H1 (cell line): Measurements from ENCODE around the gene SGSH. TPM values are rescaled to one million over a fixed set of nuclear protein-coding genes. Genes with fewer than 3 reads are reported as not detected.

Experiments
- CTCF ChIA-PET: fragments of 300-600 bp; sonication (Branson Sonifier 250); formaldehyde crosslinking; loops from one replicate; lab custom pipeline; 2021; ENCODE audit not compliant: partially characterized antibody; lab: Charles Lee
- POLR2A ChIA-PET: fragments of 300-600 bp; sonication (Branson Sonifier 250); formaldehyde crosslinking; loops from one replicate; lab custom pipeline; 2021; ENCODE audit warnings: inconsistent platforms; ENCODE audit not compliant: partially characterized antibody; lab: Charles Lee
- DNase-seq, 2 experiments: peaks; one replicate each; pipeline versions ENCODE4 v3.0.0 to v3.0.0-alpha.2; 2010 to 2022; ENCODE audit warnings: low spot score in 2 of 2, low read depth in 1 of 2, mixed read lengths in 1 of 2
- FAIRE-seq: peaks from 2 replicates; lab custom pipeline; 2011; peaks lifted over from hg19 to GRCh38; lab: Jason Lieb, UNC
- H2AFZ ChIP-seq: 2 replicates; pipeline ENCODE4 v1.8.1; 2012; ENCODE audit warnings: low read length, inconsistent platforms
- H2AK5ac ChIP-seq: 2 replicates; pipeline ENCODE4 v1.6.1; 2013; ENCODE audit warnings: low read depth, low read length
- H2BK120ac ChIP-seq: replicated peaks from 2 replicates; pipeline ENCODE3; 2013; ENCODE audit warnings: low read depth, low read length, inconsistent platforms
- H2BK12ac ChIP-seq: 2 replicates; pipeline ENCODE4 v1.6.1; 2013; ENCODE audit warnings: low read depth, low read length
- H2BK15ac ChIP-seq: 2 replicates; pipeline ENCODE4 v1.6.1; 2013; ENCODE audit warnings: low read length
- H2BK20ac ChIP-seq: 2 replicates; pipeline ENCODE4 v1.6.1; 2013; ENCODE audit warnings: low read length
- H2BK5ac ChIP-seq: 2 replicates; pipeline ENCODE4 v1.6.1; 2013; ENCODE audit warnings: low read depth, low read length
- H3K14ac ChIP-seq: 2 replicates; pipeline ENCODE4 v1.6.1; 2013; ENCODE audit warnings: inconsistent platforms; ENCODE audit not compliant: insufficient read length
- H3K18ac ChIP-seq: 2 replicates; pipeline ENCODE4 v1.6.1; 2013; ENCODE audit warnings: low read length; ENCODE audit errors: extremely low read depth
- H3K23ac ChIP-seq: 2 replicates; pipeline ENCODE4 v1.6.1; 2013; ENCODE audit warnings: inconsistent platforms; ENCODE audit not compliant: insufficient read length
- H3K23me2 ChIP-seq: 2 replicates; pipeline ENCODE4 v1.6.1; 2013; ENCODE audit warnings: low read depth, low read length
- H3K27ac ChIP-seq: 2 replicates; pipeline ENCODE4 v1.6.1; 2011; ENCODE audit warnings: low read depth, low read length, inconsistent platforms
- H3K27me3 ChIP-seq, 4 experiments: replicated peaks in 1 of 4; 1 replicate in 1 of 4; 2 replicates in 3 of 4; pipeline versions ENCODE4 v1.6.1 to v1.8.1; 2011 to 2013; ENCODE audit warnings: low read length in 3 of 4, mild to moderate bottlenecking in 3 of 4, inconsistent platforms in 2 of 4, mixed read lengths in 2 of 4, moderate library complexity in 1 of 4; ENCODE audit not compliant: control insufficient read depth in 3 of 4, insufficient read depth in 3 of 4; ENCODE audit errors: extremely low read depth in 1 of 4
- H3K36me3 ChIP-seq, 4 experiments: 2 replicates each; pipeline versions ENCODE4 v1.6.1 to v1.8.1; 2011 to 2013; ENCODE audit warnings: mild to moderate bottlenecking in 4 of 4, low read length in 3 of 4, moderate library complexity in 2 of 4, control low read depth in 1 of 4, inconsistent platforms in 1 of 4; ENCODE audit not compliant: insufficient read depth in 4 of 4, control insufficient read depth in 2 of 4
- H3K4ac ChIP-seq: replicated peaks from 2 replicates; pipeline ENCODE3; 2013; ENCODE audit warnings: low read length, low read depth, mixed read lengths, inconsistent platforms; ENCODE audit not compliant: insufficient read length
- H3K4me1 ChIP-seq, 4 experiments: replicated peaks in 1 of 4; 1 replicate in 1 of 4; 2 replicates in 3 of 4; pipeline versions ENCODE4 v1.6.1 to v1.8.1; 2011 to 2013; ENCODE audit warnings: low read length in 3 of 4, inconsistent platforms in 2 of 4, mixed read lengths in 1 of 4; ENCODE audit not compliant: insufficient read depth in 4 of 4, control insufficient read depth in 3 of 4
- H3K4me2 ChIP-seq, 2 experiments: 2 replicates each; pipeline versions ENCODE4 v1.6.1 to v1.8.1; 2011 to 2013; ENCODE audit warnings: low read depth in 2 of 2, low read length in 2 of 2, control low read depth in 1 of 2, inconsistent platforms in 1 of 2, mild to moderate bottlenecking in 1 of 2; ENCODE audit not compliant: insufficient read depth in 1 of 2
- H3K4me3 ChIP-seq, 4 experiments: fragments of 200-600, 300-600 bp in 1 of 4; sonication (generic), shearing (Covaris generic), sonication (Bioruptor Twin) in 1 of 4; 2 replicates each; pipeline versions ENCODE4 v1.5.1 to v1.8.1; 2011 to 2016; ENCODE audit warnings: low read length in 4 of 4, low read depth in 3 of 4, control low read depth in 2 of 4, inconsistent platforms in 2 of 4, mild to moderate bottlenecking in 2 of 4, mixed read lengths in 1 of 4, moderate library complexity in 1 of 4; ENCODE audit not compliant: insufficient read depth in 2 of 4; ENCODE audit errors: extremely low read depth in 1 of 4
- H3K56ac ChIP-seq: replicated peaks from 2 replicates; pipeline ENCODE3; 2013; ENCODE audit warnings: low read depth, mild to moderate bottlenecking, mixed read lengths, low read length, inconsistent platforms; ENCODE audit not compliant: insufficient read length
- H3K79me1 ChIP-seq: 2 replicates; pipeline ENCODE4 v1.6.1; 2013; ENCODE audit warnings: low read depth, low read length, control low read depth
- H3K79me2 ChIP-seq, 2 experiments: 2 replicates each; pipeline versions ENCODE4 v1.6.1 to v1.8.1; 2012 to 2013; ENCODE audit warnings: low read length in 2 of 2, mild to moderate bottlenecking in 2 of 2, inconsistent platforms in 1 of 2; ENCODE audit not compliant: insufficient read depth in 2 of 2, control insufficient read depth in 1 of 2
- H3K9ac ChIP-seq, 4 experiments: replicated peaks in 1 of 4; 1 replicate in 1 of 4; 2 replicates in 3 of 4; pipeline versions ENCODE4 v1.6.1 to v1.8.1; 2011 to 2013; ENCODE audit warnings: low read depth in 3 of 4, low read length in 3 of 4, control low read depth in 2 of 4, mild to moderate bottlenecking in 2 of 4, moderate library complexity in 2 of 4, inconsistent platforms in 1 of 4; ENCODE audit errors: extremely low read depth in 1 of 4
- H3K9me3 ChIP-seq, 2 experiments: 2 replicates each; pipeline versions ENCODE4 v1.6.1 to v1.8.1; 2012 to 2013; ENCODE audit warnings: mild to moderate bottlenecking in 2 of 2, moderate library complexity in 2 of 2, control low read depth in 1 of 2, inconsistent platforms in 1 of 2, low read depth in 1 of 2, low read length in 1 of 2, mixed read lengths in 1 of 2; ENCODE audit not compliant: insufficient read depth in 2 of 2
- H4K20me1 ChIP-seq, 2 experiments: replicated peaks in 1 of 2; 2 replicates each; pipeline versions ENCODE3 to v1.8.1; 2011 to 2013; ENCODE audit warnings: inconsistent platforms in 2 of 2, low read length in 2 of 2, mild to moderate bottlenecking in 1 of 2; ENCODE audit not compliant: insufficient read depth in 2 of 2, control insufficient read depth in 1 of 2
- H4K5ac ChIP-seq: 2 replicates; pipeline ENCODE4 v1.6.1; 2013; ENCODE audit warnings: low read length, low read depth, mixed read lengths, inconsistent platforms; ENCODE audit not compliant: insufficient read length
- H4K8ac ChIP-seq: 2 replicates; pipeline ENCODE4 v1.8.0; 2013; ENCODE audit warnings: mild to moderate bottlenecking, moderate library complexity, low read length, inconsistent platforms; ENCODE audit not compliant: insufficient read depth; ENCODE audit errors: extremely low read depth
- H4K91ac ChIP-seq: replicated peaks from 2 replicates; pipeline ENCODE3; 2013; ENCODE audit warnings: low read length, mixed read lengths, inconsistent platforms; ENCODE audit not compliant: insufficient read length
- CEBPB ChIP-seq: IDR thresholded peaks from 2 replicates; pipeline ENCODE4 v1.6.1; 2012; ENCODE audit warnings: low read depth, low read length
- CHD1 ChIP-seq: IDR thresholded peaks from 2 replicates; pipeline ENCODE4 v1.6.1; 2012; ENCODE audit warnings: low read depth, low read length, improper control_type of control experiment
- MAX ChIP-seq: IDR thresholded peaks from 2 replicates; pipeline ENCODE4 v1.6.1; 2012; ENCODE audit warnings: inconsistent platforms
- POLR2AphosphoS5 ChIP-seq: IDR thresholded peaks from 2 replicates; pipeline ENCODE4 v1.6.1; 2011; ENCODE audit warnings: low read depth, low read length
- SRF ChIP-seq: IDR thresholded peaks from 2 replicates; pipeline ENCODE4 v1.6.1; 2011; ENCODE audit warnings: mild to moderate bottlenecking, low read depth, low read length, moderate library complexity
- WGBS, 2 experiments: shearing (Covaris generic) in 1 of 2; methylation state at CpG; one replicate each; pipeline versions ENCODE4 v1.1.6 to v1.1.7; 2013 to 2015; ENCODE audit warnings: low lambda C conversion rate in 2 of 2, mixed read lengths in 2 of 2, inconsistent platforms in 1 of 2, low coverage in 1 of 2, missing lambda C conversion rate in 1 of 2; ENCODE audit not compliant: insufficient replicate concordance in 2 of 2, insufficient coverage in 1 of 2, insufficient read length in 1 of 2; ENCODE audit errors: extremely low coverage in 1 of 2, missing lambda C conversion rate in 1 of 2; 5-methylcytosine and 5-hydroxymethylcytosine counted together
- polyA plus RNA-seq, 7 experiments: library from polyadenylated mRNA; depleted of rRNA in 3 of 7; stranded (reverse) in 5 of 7; unstranded in 2 of 7; fragments of >200 nt in 5 of 7; fragments of 200-250 nt in 2 of 7; gene quantifications; 1 replicate in 5 of 7; 2 replicates in 1 of 7; 4 replicates in 1 of 7; pipeline versions ENCODE4 v1.2.1 to v1.2.3, GENCODE V29; 2011 to 2013; ENCODE audit warnings: missing spikeins in 2 of 7, mixed read lengths in 2 of 7
- total RNA-seq: library from RNA; stranded (reverse); fragmentation: NEBNext Ultra II Directional; extraction: Animal tissue kit (Norgen Biotek cat#: 25700); gene quantifications from 2 replicates; pipeline ENCODE4 v1.2.1, GENCODE V29; 2021

SGSH gene
- total and polyA plus RNA-seq, 2 of the 8 experiments (the other 6 are each of a cell fraction or from before 2014, with no cell fraction given), result 18.0 to 19.6 TPM

- Histone ChIP-seq H3K4me2 (no peak overlapping the region), H4K5ac (no peak overlapping the region), H3K79me1 (peaks cover 2% of the 10 kb centered on the region; the same call in 1 of the 2 replicates), H3K79me2 (no peaks in the 10 kb centered on the region), H2BK15ac (no peak overlapping the region), H3K9ac (no peak overlapping the region), H2BK5ac (no peak overlapping the region; the same call in 1 of the 2 replicates), H3K14ac (no peak overlapping the region), H4K8ac (no peak overlapping the region), H3K23ac (no peak overlapping the region), H4K91ac (no peak overlapping the region), H3K4ac (no peak overlapping the region), H2BK12ac (no peak overlapping the region), H3K23me2 (no peaks in the 10 kb centered on the region), H3K4me3 (no peak overlapping the region), H3K27me3 (no peaks in the 10 kb centered on the region), H3K18ac (no peak overlapping the region), H2BK120ac (no peak overlapping the region), H3K4me1 (no peaks in the 10 kb centered on the region), H3K56ac (no peak overlapping the region), H3K27ac (no peak overlapping the region), H3K36me3 (peaks cover 4 to 18% (median 12%) of the 10 kb centered on the region in 4 experiments; a peak in 5 of 8 replicates), H2AK5ac (no peak overlapping the region), H3K9me3 (no peaks in the 10 kb centered on the region), H4K20me1 (peaks cover 0 to 6% of the 10 kb centered on the region in 2 experiments), H2AFZ (no peak overlapping the region)
- WGBS, 2 experiments, result 91% methylated on average over 12 of the region's 12 CpGs; no CpG with 5 or more reads in 1 of the 2 experiments
- DNase-seq (no peak), FAIRE-seq (no peak)
- ChIA-PET POLR2A (interaction anchor here (1.0 to 1.3 kb wide), 3 partner anchors 9 to 72 kb away, joined by 3 to 4 read pairs (median 4); no protein-coding TSS in a partner anchor), CTCF (interaction anchor here (0.9 to 1.5 kb wide), 3 partner anchors 16 to 51 kb away, joined by 3 to 8 read pairs (median 3); no protein-coding TSS in a partner anchor)
- no peak for TF ChIP-seq SRF
- no peak for TF ChIP-seq POLR2AphosphoS5
- TF ChIP-seq CEBPB, result no peak
- TF ChIP-seq CHD1, result no peak
- no peak for TF ChIP-seq MAX
- TF ChIP-seq, all 59 proteins: peak for 0
- H2BK20ac ChIP-seq, result no peak overlapping the region
These were observed 7.6 kb downstream of the SGSH start for GRCh38 chr17:80212511-80212910.
